Measurements from ENCODE around the gene AQP4. TPM values are rescaled to one million over a fixed set of nuclear protein-coding genes. Genes with fewer than 3 reads are reported as not detected.

The AQP4 gene, protein sequence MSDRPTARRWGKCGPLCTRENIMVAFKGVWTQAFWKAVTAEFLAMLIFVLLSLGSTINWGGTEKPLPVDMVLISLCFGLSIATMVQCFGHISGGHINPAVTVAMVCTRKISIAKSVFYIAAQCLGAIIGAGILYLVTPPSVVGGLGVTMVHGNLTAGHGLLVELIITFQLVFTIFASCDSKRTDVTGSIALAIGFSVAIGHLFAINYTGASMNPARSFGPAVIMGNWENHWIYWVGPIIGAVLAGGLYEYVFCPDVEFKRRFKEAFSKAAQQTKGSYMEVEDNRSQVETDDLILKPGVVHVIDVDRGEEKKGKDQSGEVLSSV
- total RNA-seq: not detected in 2 replicates

DNA sequence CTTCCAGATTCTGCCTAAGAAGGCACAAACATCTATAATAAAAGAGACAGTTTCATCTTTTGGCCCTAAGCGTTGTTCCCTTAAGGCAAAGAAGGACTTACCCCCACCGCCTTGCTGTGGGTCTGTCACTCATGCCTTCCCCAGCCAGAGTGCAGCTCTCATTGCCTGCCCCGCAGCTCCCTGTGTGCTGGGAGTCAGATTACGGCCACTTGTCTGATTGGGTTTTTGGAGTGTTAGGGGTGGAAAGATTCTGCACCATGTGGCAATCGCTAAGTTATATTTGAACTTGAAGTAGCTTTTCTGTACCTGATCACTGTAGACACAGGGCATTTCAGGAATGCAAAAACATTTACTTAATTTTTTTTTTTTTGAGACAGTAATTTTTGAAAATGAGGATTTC is at the start of gene AQP4:
Gene AQP4 (minus strand): TSS at position 151 of the 400 bp plus-strand sequence. CDS start 18 bp downstream, at position 133.
- intact Hi-C loops (cut with micrococcal nuclease): no loop called here

- intact Hi-C loops (cut with micrococcal nuclease): no loop called here
Measured at GRCh38 chr18:26911840-26912239, 46.3 kb upstream of the AQP4 start.

DNA sequence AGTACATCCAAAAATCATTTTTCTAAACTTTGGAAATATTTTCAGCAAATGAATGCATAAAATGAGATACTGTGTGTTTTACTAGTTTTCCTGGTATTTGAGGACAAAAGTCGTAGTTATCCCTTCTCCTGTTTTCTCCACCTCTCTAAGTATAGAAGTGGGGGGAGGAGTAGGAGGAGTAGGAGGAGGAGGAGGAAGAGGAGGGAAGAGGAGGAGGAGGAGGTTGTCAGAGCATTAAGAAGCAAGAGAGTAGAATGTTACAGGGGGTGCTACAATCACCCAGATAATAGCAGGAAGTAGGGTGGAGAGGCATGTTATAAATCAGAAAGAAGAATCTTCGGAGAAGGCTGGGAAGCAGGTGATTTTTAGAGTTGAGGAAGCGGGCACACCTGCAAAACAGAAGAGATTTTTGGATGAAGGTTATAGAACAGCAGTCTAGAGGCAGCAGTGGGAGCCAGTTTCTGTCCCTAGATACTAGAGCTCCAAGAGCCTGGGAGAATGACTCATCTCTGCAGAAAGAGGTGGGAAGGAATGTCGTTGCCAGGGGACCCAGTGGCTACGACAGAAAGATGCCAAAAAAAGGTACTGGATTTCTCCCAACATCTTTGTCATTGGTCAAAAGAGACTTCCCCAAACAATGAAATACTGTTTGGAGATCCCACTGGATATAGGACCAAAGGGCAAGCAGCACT is 44.2 kb upstream of the AQP4 start:
- intact Hi-C loops (cut with micrococcal nuclease): no loop called here

DNA sequence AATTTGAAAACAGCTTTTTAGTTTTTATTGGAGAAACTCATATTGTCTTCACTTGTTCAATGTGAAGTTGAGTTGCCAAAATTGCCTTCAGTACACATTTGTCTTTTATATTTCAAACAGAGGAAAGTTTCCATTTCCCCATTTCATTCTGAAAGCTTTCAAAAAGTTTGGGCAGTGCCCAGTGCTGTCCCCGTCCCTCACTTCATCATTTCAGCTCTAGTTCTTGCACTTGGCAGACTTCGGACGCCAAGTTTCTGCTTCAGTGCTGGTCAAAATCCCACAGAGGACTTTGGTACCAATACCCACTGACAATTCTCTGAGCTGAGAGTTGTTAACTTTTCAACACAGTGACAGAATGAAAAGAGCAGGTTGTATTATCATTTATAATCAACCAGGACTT is 43.4 kb upstream of the AQP4 start:
- intact Hi-C loops (cut with micrococcal nuclease): no loop called here

DNA sequence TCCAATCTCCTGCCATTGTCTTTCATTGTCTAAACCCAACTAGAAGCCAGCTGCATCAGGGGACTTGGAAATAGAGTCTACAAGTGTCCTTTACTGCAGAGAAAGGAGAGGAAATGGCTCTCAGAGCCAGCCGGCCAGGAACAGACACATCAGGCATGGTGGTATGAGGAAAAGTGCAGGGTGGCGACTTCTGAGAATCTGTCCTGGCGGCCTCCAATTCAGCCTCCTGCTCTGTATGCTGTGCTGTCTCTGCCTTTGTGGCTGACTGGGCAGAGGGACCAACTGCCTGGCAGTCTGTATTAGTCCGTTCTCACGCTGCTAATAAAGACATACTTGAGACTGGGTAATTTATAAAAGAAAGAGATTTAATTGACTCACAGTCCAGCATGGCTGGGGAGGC is 36.8 kb upstream of the AQP4 start:
- intact Hi-C loops (cut with micrococcal nuclease): loop anchor here (2.0 kb wide), 1 partner anchor 21 kb away; no protein-coding TSS in a partner anchor

DNA sequence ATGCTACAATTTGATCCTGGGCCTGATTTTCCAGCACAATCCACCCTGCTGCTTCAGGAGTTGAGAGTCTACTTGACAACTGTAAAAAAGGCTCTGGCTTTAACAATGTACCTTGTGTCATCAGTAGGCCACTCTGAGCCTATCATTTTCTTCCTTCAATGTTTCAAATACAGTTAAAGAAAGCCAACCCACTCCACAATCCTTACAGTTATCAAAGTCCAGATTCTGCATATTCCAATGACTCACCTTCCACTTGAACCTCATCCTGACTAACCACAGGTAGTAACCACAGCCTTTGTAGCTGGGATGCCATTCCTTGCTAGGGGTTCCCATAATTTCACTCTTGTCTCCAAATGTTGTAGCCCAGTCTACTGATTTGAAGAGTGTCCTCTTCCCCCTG is 35.5 kb upstream of the AQP4 start:
- intact Hi-C loops (cut with micrococcal nuclease): no loop called here

- intact Hi-C loops (cut with micrococcal nuclease): no loop called here
Measured at GRCh38 chr18:26894426-26894825, 28.9 kb upstream of the AQP4 start.

DNA sequence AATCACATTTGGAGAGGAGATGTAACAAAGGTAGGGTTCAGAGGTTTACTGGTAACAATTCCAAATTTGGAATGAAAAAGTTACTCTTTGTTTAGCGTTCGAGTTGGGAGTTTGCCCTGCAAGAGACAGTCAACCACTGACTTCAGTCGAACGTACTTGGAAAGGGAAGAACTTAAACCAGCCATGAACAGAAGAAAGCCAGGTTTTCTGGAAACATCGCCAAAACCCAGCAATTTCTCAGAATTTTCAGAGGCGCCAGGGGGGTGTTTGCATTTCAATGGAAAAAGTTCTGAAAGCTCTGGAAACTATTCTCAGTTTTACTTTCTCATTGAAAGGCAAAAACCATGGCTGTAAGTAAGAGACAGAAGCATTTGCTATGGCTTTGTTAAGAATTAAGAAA is 28.5 kb upstream of the AQP4 start:
- intact Hi-C loops (cut with micrococcal nuclease): no loop called here

DNA sequence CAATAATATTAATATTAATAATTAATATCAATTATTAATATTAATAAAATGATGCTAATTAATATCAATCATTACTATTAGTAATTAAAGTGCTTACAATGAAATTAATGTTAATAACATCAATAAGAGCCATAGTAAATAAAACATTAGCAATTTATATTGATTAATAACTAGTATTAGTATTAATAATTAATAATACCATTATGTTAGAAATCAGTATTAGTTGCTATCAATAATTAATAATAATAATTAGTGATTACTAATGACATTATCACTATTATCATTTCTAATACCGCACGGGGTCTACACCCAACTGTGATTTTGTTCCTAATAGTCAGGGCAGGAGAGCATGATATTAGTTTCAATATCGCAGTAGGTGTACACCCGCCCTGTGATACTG is 22.8 kb upstream of the AQP4 start:
- intact Hi-C loops (cut with micrococcal nuclease): no loop called here

- intact Hi-C loops (cut with micrococcal nuclease): no loop called here
Measured at GRCh38 chr18:26875040-26875654, 9.6 kb upstream of the AQP4 start.

- intact Hi-C loops (cut with micrococcal nuclease): no loop called here
Measured at GRCh38 chr18:26874283-26874682, 8.8 kb upstream of the AQP4 start.

- intact Hi-C loops (cut with micrococcal nuclease): no loop called here
Measured at GRCh38 chr18:26869640-26870039, 4.1 kb upstream of the AQP4 start.

DNA sequence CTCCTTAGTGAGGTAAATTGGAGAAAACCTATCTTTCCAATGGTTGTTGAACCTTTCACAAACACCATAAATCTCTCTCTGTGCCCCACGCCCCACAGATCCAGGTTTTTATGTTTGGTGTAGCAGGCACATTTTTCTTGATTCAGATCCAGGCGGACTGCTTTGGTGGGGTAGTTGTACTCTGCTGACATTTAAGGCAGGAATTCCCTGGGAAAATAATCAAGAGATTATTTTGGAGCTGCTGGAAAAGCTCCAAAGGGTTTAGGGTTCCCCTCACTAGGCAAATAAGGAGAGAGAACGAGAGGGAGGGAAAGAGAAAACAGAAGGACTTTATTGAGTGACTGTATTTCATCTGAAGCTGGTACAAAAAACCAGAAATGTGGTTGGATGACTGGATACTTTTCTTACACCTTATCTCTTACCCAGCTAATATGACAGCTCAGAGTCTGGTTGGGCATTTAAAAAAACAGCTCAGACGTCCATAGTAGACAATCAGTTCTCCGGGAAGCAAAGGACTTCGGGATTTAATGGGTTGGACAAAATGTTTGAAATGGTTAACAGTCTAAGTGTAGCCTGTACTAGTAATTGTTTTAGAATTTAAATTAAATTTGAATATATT is 3.6 kb upstream of the AQP4 start:
- intact Hi-C loops (cut with micrococcal nuclease): no loop called here

- intact Hi-C loops (cut with micrococcal nuclease): no loop called here
Measured at GRCh38 chr18:26867471-26867870, 2.0 kb upstream of the AQP4 start.

- intact Hi-C loops (cut with micrococcal nuclease): no loop called here
Measured at GRCh38 chr18:26864658-26865057, 849 bp downstream of the AQP4 start.

DNA sequence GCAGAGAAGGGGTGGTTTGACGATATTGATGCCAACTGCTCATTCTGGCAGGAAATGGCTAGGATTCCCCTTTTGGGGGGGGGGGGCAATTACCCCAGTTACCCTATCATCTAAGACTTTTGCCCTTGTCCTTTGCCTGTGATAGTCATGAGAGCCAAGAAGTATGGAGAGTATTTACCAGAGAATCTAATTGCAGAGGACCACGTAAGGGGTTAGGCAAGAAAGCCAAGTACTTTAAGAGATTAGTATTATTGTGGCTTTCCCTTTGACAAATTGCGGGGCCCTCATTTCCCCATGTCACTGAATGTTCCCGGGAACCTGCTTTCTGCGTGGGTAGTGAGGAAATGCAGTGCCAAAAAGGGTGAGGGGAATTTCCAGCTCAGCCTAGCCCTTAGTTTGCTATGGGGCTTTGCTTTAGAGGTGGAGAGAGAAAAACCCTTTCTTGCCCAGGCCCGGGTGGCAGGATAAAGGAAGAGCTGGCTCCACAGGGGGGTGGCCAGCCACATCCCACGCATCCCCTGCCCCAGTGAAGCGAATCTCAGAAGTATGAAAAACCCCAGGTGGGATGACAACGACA is 1.5 kb downstream of the AQP4 start:
- intact Hi-C loops (cut with micrococcal nuclease): no loop called here

GRCh38 chr18:26863122-26863879 is 2.2 kb downstream of the AQP4 start:
- intact Hi-C loops (cut with micrococcal nuclease): no loop called here

DNA sequence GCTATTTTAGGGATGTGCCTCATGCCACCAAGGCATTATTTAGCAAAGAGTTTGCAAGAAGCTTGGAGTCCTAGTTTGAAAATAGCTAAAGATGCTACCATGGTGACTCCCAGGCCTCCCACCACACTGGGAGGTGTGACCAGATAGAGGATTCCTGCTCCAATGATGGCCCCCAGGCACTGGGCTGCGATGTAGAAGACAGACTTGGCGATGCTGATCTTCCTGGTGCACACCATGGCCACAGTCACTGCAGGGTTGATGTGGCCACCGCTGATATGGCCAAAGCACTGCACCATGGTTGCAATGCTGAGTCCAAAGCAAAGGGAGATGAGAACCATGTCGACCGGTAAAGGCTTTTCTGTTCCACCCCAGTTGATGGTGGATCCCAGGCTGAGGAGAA is 3.4 kb downstream of the AQP4 start:
- intact Hi-C loops (cut with micrococcal nuclease): no loop called here

DNA sequence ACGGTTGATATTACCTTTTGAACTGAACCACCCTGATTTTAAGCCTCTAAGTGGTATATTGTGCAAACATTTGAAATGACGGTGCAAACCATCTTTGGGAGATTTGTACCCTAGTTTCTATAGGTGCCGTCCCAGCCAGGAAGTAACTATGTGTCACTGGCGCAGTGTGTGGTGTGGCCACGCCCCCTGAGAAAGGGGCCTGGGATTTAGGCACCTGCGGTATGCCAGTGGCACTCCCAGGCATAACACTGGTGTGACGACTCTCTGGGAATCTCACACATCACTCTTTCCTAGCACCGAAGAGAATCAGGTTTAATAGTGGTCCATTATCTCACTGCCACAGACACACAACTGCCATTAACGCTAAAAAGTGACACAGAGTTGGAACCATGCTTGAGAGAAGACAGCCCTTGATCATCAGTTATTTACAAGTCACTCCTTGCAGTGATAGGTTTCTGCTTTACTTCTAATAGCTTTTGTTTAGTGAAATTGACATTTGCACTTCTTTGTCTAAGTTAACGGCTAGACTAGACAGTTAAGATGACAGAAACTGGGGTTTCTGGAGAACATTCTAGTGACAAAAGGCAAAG is 11.1 kb downstream of the AQP4 start:
- intact Hi-C loops (cut with micrococcal nuclease): no loop called here

DNA sequence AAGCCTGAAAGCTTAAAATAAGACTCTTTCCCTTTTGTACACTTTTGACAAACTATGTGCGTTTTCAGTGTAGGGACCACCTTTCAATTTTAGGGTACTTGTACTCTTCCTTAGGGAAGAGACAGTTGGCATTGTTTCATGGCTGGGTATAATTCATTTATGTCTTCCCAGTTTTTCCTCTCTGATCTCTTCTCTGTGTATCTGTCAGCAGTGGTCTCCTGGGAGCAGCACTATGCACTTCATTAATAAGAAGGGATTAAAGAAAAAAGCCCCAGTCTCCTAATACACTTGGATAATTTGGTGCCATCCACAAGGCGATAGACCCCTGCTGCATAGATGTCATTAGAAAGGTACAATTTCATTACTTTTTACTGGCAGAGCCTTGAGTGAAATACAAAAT is 12.1 kb downstream of the AQP4 start:
- intact Hi-C loops (cut with micrococcal nuclease): no loop called here

DNA sequence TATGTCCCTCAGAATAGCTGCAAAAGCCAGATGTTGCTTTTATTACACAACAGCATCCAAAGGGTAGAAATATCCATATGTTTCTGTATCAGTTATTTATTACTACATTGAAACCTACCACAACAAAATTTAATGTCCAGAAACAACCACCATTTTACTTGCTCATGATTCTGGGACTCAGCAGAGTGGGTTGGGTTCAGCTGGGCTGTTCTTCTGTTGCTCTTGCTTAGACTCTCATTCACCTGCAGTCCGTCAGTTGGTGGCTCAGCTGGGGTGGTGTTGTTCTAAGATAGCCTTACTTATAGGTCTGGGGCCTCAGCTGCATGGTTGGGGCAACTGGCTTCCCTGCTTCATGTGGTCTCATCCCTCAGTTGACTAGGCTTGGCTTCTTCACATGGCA is 21.7 kb downstream of the AQP4 start:
- intact Hi-C loops (cut with micrococcal nuclease): no loop called here
